Measurements from ENCODE around the gene STC2.

Gene STC2

DNA sequence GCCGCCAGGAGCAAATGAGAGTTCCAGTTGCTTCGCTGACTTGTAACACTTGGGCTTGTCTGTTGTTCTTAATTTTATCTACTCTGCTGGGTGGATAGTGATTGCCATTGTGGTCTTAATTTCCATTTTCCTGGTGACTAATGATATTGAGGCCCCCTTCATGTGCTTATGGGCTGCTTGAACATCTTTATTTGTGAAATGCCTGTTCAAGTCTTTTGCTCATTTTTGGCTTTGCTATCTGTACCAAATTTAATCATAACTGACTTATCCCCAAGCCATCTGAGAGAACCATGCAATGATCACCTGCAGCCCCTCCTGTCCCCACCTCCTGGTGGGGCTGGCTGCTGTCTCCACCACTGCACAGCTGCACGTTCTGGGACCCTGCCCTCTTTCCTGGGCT, 20.5 kb downstream of the STC2 start:
- Histone ChIP-seq H3K4me2 (ENCODE audit: low read length) (no peak overlapping the region), H3K79me2 (no peaks in the 10 kb centered on the region), H3K9ac (no peak overlapping the region), H3K4me1 (no peaks in the 10 kb centered on the region), H3K4me3 (ENCODE audit: low read depth, low read length) (no peak overlapping the region), H3K27me3 (ENCODE audit: control insufficient read depth, insufficient read depth, low read length) (peaks cover 3% of the 10 kb centered on the region), H3K27ac (no peak overlapping the region), H2AFZ (no peak overlapping the region), H3K9me3 (ENCODE audit: control insufficient read depth, low read length) (no peaks in the 10 kb centered on the region), H3K36me3 (ENCODE audit: control insufficient read depth, insufficient read depth, low read length) (no peaks in the 10 kb centered on the region)
- TF ChIP-seq, protein P1, sequence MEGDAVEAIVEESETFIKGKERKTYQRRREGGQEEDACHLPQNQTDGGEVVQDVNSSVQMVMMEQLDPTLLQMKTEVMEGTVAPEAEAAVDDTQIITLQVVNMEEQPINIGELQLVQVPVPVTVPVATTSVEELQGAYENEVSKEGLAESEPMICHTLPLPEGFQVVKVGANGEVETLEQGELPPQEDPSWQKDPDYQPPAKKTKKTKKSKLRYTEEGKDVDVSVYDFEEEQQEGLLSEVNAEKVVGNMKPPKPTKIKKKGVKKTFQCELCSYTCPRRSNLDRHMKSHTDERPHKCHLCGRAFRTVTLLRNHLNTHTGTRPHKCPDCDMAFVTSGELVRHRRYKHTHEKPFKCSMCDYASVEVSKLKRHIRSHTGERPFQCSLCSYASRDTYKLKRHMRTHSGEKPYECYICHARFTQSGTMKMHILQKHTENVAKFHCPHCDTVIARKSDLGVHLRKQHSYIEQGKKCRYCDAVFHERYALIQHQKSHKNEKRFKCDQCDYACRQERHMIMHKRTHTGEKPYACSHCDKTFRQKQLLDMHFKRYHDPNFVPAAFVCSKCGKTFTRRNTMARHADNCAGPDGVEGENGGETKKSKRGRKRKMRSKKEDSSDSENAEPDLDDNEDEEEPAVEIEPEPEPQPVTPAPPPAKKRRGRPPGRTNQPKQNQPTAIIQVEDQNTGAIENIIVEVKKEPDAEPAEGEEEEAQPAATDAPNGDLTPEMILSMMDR (IDR thresholded peaks at IDR 0.05), result no peak

DNA sequence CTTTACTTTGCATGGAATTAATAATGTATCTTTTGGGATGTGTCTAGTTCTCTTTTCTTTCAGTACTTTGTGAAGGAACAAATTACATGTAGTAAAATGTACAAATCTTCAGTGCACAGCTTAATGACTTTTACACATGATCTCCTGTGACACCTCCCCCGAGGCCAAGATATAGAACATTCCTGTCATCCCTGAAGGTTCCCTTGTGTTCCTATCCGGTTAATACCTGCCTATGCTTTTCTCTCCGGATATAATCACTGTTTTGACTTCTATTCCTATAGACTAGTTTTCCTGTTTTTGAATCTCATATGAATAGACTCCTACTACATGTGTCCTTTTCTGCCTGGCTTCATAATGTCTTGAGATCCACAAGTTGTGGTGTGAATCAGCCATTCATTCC, 21.5 kb downstream of the STC2 start:
- H3K4me2 ChIP-seq (ENCODE audit: low read length), result no peak overlapping the region
- H3K79me2 ChIP-seq, result no peaks in the 10 kb centered on the region
- peaks cover 3% of the 10 kb centered on the region for H3K27me3 ChIP-seq (ENCODE audit: control insufficient read depth, insufficient read depth, low read length)
- no peak overlapping the region for H3K4me3 ChIP-seq (ENCODE audit: low read depth, low read length)
- no peak overlapping the region for H3K27ac ChIP-seq
- no peaks in the 10 kb centered on the region for H3K4me1 ChIP-seq
- H3K9ac ChIP-seq, result no peak overlapping the region
- H2AFZ ChIP-seq, result no peak overlapping the region
- TF ChIP-seq, protein P1 (IDR thresholded peaks at IDR 0.05), result no peak
- H3K9me3 ChIP-seq (ENCODE audit: control insufficient read depth, low read length), result no peaks in the 10 kb centered on the region
- no peaks in the 10 kb centered on the region for H3K36me3 ChIP-seq (ENCODE audit: control insufficient read depth, insufficient read depth, low read length)

DNA sequence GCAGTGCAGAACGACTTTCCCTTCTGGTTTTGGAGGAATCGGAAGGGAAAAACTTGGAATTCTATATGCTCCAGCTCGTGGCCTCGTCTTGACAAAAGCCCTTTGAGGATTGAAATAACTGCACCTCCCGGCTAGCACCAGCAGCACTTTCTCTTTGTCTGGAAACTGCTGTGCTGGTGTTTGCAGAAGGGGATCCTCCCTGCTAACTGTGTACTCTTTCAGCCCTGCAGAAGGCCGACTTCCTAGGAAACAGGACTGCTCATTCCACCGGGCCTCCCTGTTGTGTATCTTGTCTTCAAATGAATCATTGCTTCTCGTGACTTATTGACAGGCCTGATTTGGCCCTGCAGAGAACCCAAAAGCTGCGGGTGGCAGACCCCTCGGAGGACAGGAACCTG, 23.6 kb downstream of the STC2 start:
- H3K27ac ChIP-seq, result no peak overlapping the region
- H3K9ac ChIP-seq, result no peak overlapping the region

DNA sequence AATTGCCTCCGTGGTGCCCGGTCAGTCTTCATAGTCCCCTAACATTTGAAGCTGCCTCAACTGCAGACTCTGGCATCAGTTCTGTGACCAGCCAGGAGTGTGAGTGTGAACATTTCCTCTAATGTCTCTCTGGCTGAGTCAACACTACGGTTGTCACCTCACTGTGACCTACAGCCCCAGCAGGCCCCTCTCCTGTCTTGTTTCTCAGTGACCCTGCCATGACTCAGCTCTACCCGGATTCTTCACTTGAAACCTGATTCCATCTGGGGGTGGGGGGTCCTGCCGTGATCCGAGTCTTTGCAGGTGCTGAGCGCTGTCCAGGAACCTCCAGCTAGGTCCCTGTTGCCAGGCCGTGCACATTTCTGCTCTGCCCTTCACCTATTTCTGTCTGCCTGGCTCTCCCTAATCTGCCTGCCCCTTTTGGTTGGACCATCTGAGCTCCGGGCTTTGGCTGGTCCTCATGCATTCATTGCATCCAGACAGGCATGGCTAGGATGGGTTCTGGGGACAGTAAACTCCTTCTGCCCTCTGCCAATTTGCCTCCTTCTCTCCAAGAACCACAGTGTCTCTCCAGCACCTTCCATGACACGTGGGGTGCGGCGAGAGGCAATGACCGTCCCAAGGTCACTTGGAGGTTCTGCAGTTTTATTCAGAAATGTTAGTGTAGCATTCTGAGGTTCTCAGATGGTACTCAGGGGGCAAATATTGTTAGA, 24.2 kb downstream of the STC2 start:
- no peaks in the 10 kb centered on the region for H3K4me1 ChIP-seq
- H3K4me3 ChIP-seq (ENCODE audit: low read depth, low read length), result no peak overlapping the region
- H3K4me2 ChIP-seq (ENCODE audit: low read length), result no peak overlapping the region
- H3K9me3 ChIP-seq (ENCODE audit: control insufficient read depth, low read length), result no peaks in the 10 kb centered on the region
- no peaks in the 10 kb centered on the region for H3K79me2 ChIP-seq
- peaks cover 3% of the 10 kb centered on the region for H3K27me3 ChIP-seq (ENCODE audit: control insufficient read depth, insufficient read depth, low read length)
- TF ChIP-seq, protein P1 (IDR thresholded peaks at IDR 0.05), result no peak
- H3K36me3 ChIP-seq (ENCODE audit: control insufficient read depth, insufficient read depth, low read length), result no peaks in the 10 kb centered on the region
- H3K27ac ChIP-seq, result no peak overlapping the region
- H2AFZ ChIP-seq, result peak overlapping the region; percentile 16
- H3K9ac ChIP-seq, result no peak overlapping the region

More for the DNA sequence above, 23.6 kb downstream of the STC2 start:
- Histone ChIP-seq H3K9me3 (ENCODE audit: control insufficient read depth, low read length) (no peaks in the 10 kb centered on the region), H3K4me2 (ENCODE audit: low read length) (no peak overlapping the region), H3K79me2 (no peaks in the 10 kb centered on the region), H3K36me3 (ENCODE audit: control insufficient read depth, insufficient read depth, low read length) (no peaks in the 10 kb centered on the region), H3K4me1 (no peaks in the 10 kb centered on the region), H3K4me3 (ENCODE audit: low read depth, low read length) (no peak overlapping the region), H2AFZ (no peak overlapping the region), H3K27me3 (ENCODE audit: control insufficient read depth, insufficient read depth, low read length) (peaks cover 3% of the 10 kb centered on the region)
- TF ChIP-seq, protein P1 (IDR thresholded peaks at IDR 0.05), result no peak

DNA sequence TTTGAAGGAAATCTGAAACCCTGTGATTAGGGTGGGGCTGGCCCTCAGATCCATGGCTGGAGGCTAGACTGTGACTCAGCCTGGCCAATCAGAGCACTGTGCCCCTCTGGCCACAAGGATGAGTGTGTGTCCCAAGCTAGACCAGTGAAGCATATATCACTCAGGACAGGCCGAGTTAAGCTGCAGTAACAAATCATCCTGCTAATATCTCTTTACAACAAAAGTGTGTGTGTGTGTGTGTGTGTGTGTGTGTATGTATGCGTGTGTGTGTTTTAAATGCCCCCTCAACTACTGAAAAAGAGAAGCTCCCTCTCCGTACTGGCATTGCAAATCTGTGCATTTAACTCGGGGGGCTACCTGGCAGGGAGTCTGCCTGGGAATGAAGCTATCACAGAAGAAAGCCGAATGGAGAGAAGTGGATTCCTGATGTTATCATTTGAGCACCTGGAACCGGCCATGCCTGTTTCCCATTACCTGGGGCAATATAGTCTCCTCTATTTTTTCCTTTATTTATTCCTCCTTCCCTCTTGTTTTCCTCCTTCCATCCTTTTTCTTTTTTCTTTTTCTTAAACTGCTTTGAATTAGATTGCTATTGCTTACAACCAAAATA, 25.6 kb downstream of the STC2 start:
- no peaks in the 10 kb centered on the region for H3K36me3 ChIP-seq (ENCODE audit: control insufficient read depth, insufficient read depth, low read length)
- H3K9ac ChIP-seq, result no peak overlapping the region
- no peaks in the 10 kb centered on the region for H3K4me1 ChIP-seq
- no peak overlapping the region for H3K27ac ChIP-seq
- no peak overlapping the region for H3K4me2 ChIP-seq (ENCODE audit: low read length)
- no peak overlapping the region for H2AFZ ChIP-seq
- H3K27me3 ChIP-seq (ENCODE audit: control insufficient read depth, insufficient read depth, low read length), result peaks cover 3% of the 10 kb centered on the region
- no peaks in the 10 kb centered on the region for H3K9me3 ChIP-seq (ENCODE audit: control insufficient read depth, low read length)
- no peak overlapping the region for H3K4me3 ChIP-seq (ENCODE audit: low read depth, low read length)
- TF ChIP-seq, protein P1 (IDR thresholded peaks at IDR 0.05), result no peak
- H3K79me2 ChIP-seq, result no peaks in the 10 kb centered on the region

Data from parathyroid adenoma (tissue), 2 donors.